Uterus (tissue), 2 donors: Measurements from ENCODE around the gene PUS1.

Experiments used
- CTCF ChIP-seq, 4 experiments: fragments of 200-600 bp in 2 of 4; fragments of 450-650 bp in 2 of 4; sonication (generic) in 2 of 4; IDR thresholded peaks; one replicate each; pipeline ENCODE4 v1.5.1; 2016 to 2019; ENCODE audit warnings: antibody characterized with exemption in 4 of 4, mild to moderate bottlenecking in 2 of 4, moderate library complexity in 1 of 4
- POLR2A ChIP-seq, 2 donors: fragments of 450-650 bp; IDR thresholded peaks; one replicate each; pipeline ENCODE4 v1.6.1; 2016; ENCODE audit warnings: antibody characterized with exemption in 2 of 2, mild to moderate bottlenecking in 1 of 2, moderate library complexity in 1 of 2

- TF ChIP-seq CTCF (IDR thresholded peaks at IDR 0.05) = no peak
- TF ChIP-seq POLR2A (IDR thresholded peaks at IDR 0.05) = no peak
These were observed 13.9 kb upstream of the PUS1 start for GRCh38 chr12:131915000-131915689.
